Body of pancreas (tissue), 4 donors: ENCODE measurements around the gene TOGARAM1.

Experiments
- CTCF ChIP-seq, 7 experiments: fragments of 450-650 bp in 4 of 7; fragments of 200-600 bp in 3 of 7; sonication (generic) in 3 of 7; IDR thresholded peaks; one replicate each; pipeline ENCODE4 v1.5.1; 2016 to 2019; ENCODE audit warnings: antibody characterized with exemption in 7 of 7
- POLR2A ChIP-seq, 3 donors: fragments of 450-650 bp; IDR thresholded peaks; one replicate each; pipeline ENCODE4 v1.6.1; 2016; ENCODE audit warnings: antibody characterized with exemption in 3 of 3, mild to moderate bottlenecking in 2 of 3

- TF ChIP-seq CTCF (IDR thresholded peaks at IDR 0.05) = no peak
- no peak for TF ChIP-seq POLR2A (IDR thresholded peaks at IDR 0.05)
Observed at GRCh38 chr14:44979273-44979672, 17.3 kb downstream of the TOGARAM1 start.
